Hepatocyte (in vitro differentiated cells): ENCODE data around the gene WDR59.

ENCODE experiments used
- CTCF ChIP-seq: fragments of 200-600 bp; sonication (generic); IDR thresholded peaks from 2 replicates; pipeline ENCODE4 v1.5.1; 2016; ENCODE audit warnings: antibody characterized with exemption, mild to moderate bottlenecking; ENCODE audit not compliant: poor library complexity
- EZH2 ChIP-seq: fragments of 200-600 bp; sonication (generic); IDR thresholded peaks from 2 replicates; pipeline ENCODE4 v1.6.1; 2016; ENCODE audit warnings: antibody characterized with exemption, mild to moderate bottlenecking, borderline replicate concordance
- EZH2phosphoT487 ChIP-seq: fragments of 200-600 bp; sonication (generic); IDR thresholded peaks from one replicate; pipeline ENCODE4 v1.6.1; 2018; ENCODE audit warnings: antibody characterized with exemption, mild to moderate bottlenecking, low read depth, moderate library complexity; ENCODE audit not compliant: unreplicated experiment, severe bottlenecking

GRCh38 chr16:74887084-74887483 is 97.8 kb downstream of the WDR59 start:
- TF ChIP-seq CTCF, result no peak
- TF ChIP-seq EZH2, result no peak
- no peak for TF ChIP-seq EZH2phosphoT487
